NK-92 (cell line): ENCODE measurements around the gene LEFTY2.
"Not testable (repeated sequence)": the region's sequence is repeated elsewhere in the genome, so short reads cannot be mapped to it uniquely, and the experiment has no call there.

Experiments used
- DNase-seq: peaks from one replicate; lab custom pipeline; 2025; ENCODE audit not compliant: unreplicated experiment; lab: John Stamatoyannopoulos, UW

The LEFTY2 gene

GRCh38 chr1:225953315-225953714 lies 12.3 kb upstream of the LEFTY2 start:
- DNase-seq: no peak

GRCh38 chr1:225950905-225951497 lies 10.0 kb upstream of the LEFTY2 start:
- DNase-seq: no peak

GRCh38 chr1:225949041-225949440 lies 8.0 kb upstream of the LEFTY2 start:
- no peak for DNase-seq

GRCh38 chr1:225946803-225947202 lies 5.8 kb upstream of the LEFTY2 start:
- DNase-seq: no peak

- no peak for DNase-seq
Measured at GRCh38 chr1:225946082-225946620, 5.1 kb upstream of the LEFTY2 start.

GRCh38 chr1:225945564-225945963 lies 4.5 kb upstream of the LEFTY2 start:
- no peak for DNase-seq

GRCh38 chr1:225944951-225945350 lies 3.9 kb upstream of the LEFTY2 start:
- DNase-seq: no peak

- no peak for DNase-seq
Measured at GRCh38 chr1:225944387-225944786, 3.4 kb upstream of the LEFTY2 start.

- DNase-seq: no peak
Measured at GRCh38 chr1:225943582-225943981, 2.6 kb upstream of the LEFTY2 start.

- no peak for DNase-seq
Measured at GRCh38 chr1:225942574-225942973, 1.6 kb upstream of the LEFTY2 start.

GRCh38 chr1:225941942-225942222 lies 862 bp upstream of the LEFTY2 start:
- DNase-seq: no peak

GRCh38 chr1:225940385-225941151 lies 452 bp downstream of the LEFTY2 start:
- DNase-seq: no peak

GRCh38 chr1:225939939-225940310 lies 1.1 kb downstream of the LEFTY2 start:
- DNase-seq: not testable (repeated sequence)

GRCh38 chr1:225939097-225939938 lies 1.7 kb downstream of the LEFTY2 start:
- DNase-seq: not testable (repeated sequence)

GRCh38 chr1:225937048-225937968 lies 3.7 kb downstream of the LEFTY2 start:
- no peak for DNase-seq

- no peak for DNase-seq
Measured at GRCh38 chr1:225936523-225936922, 4.5 kb downstream of the LEFTY2 start.

- not testable (repeated sequence) for DNase-seq
Measured at GRCh38 chr1:225936086-225936485, 4.9 kb downstream of the LEFTY2 start.

- DNase-seq: no peak
Measured at GRCh38 chr1:225934711-225935110, 6.3 kb downstream of the LEFTY2 start.

- no peak for DNase-seq
Measured at GRCh38 chr1:225933072-225933471, 7.9 kb downstream of the LEFTY2 start.

GRCh38 chr1:225931270-225932136 lies 9.5 kb downstream of the LEFTY2 start:
- DNase-seq: no peak
